MCF 10A (cell line): ENCODE results near the gene MPC2. TPM values are rescaled to one million over a fixed set of nuclear protein-coding genes. Genes with fewer than 3 reads are reported as not detected.

Source experiments
- BruUV-seq: library from RNA; stranded (reverse); fragments of 400-500 nt; replicated peaks from 2 replicates; lab custom pipeline; 2021; lab: Mats Ljungman, UMichigan
- CTCF ChIA-PET: fragments of 300-600 bp; sonication (Branson Sonifier 250); formaldehyde crosslinking; extraction: SDS; loops from one replicate; lab custom pipeline; 2021; ENCODE audit warnings: antibody characterized with exemption, inconsistent platforms; lab: Yijun Ruan, JAX
- POLR2A ChIA-PET: fragments of 300-600, 350-650 bp; sonication (Branson Sonifier 250); formaldehyde crosslinking; extraction: SDS; loops from one replicate; lab custom pipeline; 2020; ENCODE audit warnings: antibody characterized with exemption, inconsistent platforms; lab: Yijun Ruan, JAX
- DNase-seq: peaks from one replicate; pipeline ENCODE4 v3.0.0-alpha.2; 2018; ENCODE audit not compliant: unreplicated experiment
- H3K27ac Mint-ChIP-seq: one replicate; pipeline ENCODE4 v1.8.0; 2022; ENCODE audit warnings: mild to moderate bottlenecking, low read depth, mixed read lengths; ENCODE audit not compliant: unreplicated experiment
- H3K27me3 Mint-ChIP-seq: one replicate; pipeline ENCODE4 v1.8.0; 2022; ENCODE audit warnings: mixed read lengths; ENCODE audit not compliant: insufficient read depth, unreplicated experiment
- H3K36me3 Mint-ChIP-seq: one replicate; pipeline ENCODE4 v1.8.0; 2022; ENCODE audit warnings: mild to moderate bottlenecking, moderate library complexity, mixed read lengths; ENCODE audit not compliant: insufficient read depth, unreplicated experiment
- H3K4me1 Mint-ChIP-seq: one replicate; pipeline ENCODE4 v1.8.0; 2022; ENCODE audit warnings: mixed read lengths; ENCODE audit not compliant: insufficient read depth, unreplicated experiment
- H3K4me3 Mint-ChIP-seq: one replicate; pipeline ENCODE4 v1.8.0; 2022; ENCODE audit warnings: mild to moderate bottlenecking, moderate library complexity, mixed read lengths; ENCODE audit not compliant: unreplicated experiment
- H3K9me3 Mint-ChIP-seq: one replicate; pipeline ENCODE4 v1.8.0; 2022; ENCODE audit warnings: mixed read lengths; ENCODE audit not compliant: unreplicated experiment
- intact Hi-C: fragments of 100-400 bp; cut with micrococcal nuclease; formaldehyde crosslinking; loops from 2 replicates; pipeline ENCODE4 v1.14.1; 2022
- total RNA-seq: library from RNA; stranded (reverse); gene quantifications from 2 replicates; pipeline ENCODE4 v1.2.3, GENCODE V29; 2022
- TF ChIP-seq, protein P1 (sequence below): fragments of 200-600 bp; IDR thresholded peaks from one replicate; pipeline ENCODE4 v1.8.0; 2022; ENCODE audit warnings: antibody characterized with exemption, mild to moderate bottlenecking; ENCODE audit not compliant: unreplicated experiment

The MPC2 gene
- total RNA-seq, 1 experiment from 2014 or later, result 108 TPM

DNA sequence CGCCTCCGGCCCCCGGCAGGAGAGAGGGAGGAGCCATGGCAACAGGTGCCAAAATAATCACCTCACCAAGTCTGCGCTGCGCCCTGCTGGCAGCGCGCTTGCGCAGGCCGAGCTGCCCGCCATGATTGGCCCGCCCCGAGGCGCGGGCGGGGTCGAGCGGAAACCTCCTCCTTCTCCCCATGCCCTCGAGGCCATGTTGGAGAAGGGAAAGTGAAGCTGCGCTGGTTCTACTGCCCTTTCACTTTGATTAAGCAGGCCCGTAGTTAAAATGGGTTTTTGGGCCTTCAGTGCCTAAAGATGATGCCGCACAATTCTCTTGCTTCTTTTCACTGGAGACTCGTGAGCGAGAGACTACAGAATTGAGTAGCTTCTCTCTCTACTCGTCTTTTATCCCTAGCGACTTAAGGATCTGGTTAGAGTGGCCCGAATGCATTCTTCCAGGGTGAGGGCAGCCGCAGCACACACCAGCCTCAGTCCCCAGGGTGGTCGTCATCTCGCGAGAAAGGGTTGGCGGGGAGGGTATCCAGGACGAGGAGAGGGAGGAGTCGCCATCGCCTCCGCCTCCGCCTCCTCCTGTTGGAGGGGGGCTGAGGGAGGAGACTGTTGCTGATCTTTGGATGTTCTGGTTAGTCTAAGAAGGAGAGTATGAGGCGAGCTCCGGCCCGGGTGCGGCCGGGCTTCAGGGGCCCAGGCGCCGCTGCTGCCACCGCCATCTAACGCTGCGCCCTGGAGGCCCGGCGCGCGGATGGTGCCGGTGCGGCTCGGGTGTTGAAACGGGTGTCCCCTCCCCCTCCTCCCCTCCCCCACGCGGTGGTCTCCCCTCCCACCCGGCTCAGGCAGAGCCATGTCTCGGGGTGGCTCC lies 573 bp downstream of the MPC2 start, which contains the start of gene DCAF6:
TSS of gene DCAF6 (plus strand) at position 616 of the 862 bp plus-strand sequence. CDS start at position 845, 229 bp downstream.
- intact Hi-C loops, result loop anchor here (1.0 to 2.0 kb wide), 6 partner anchors 14 to 221 kb away; partner anchors contain the start of gene MPZL1
- Mint-ChIP-seq H3K4me1 (peaks cover 18% of the 10 kb centered on the region), H3K36me3 (peaks cover 16% of the 10 kb centered on the region), H3K4me3 (peak within 1 kb of the TSS; percentile 81), H3K27me3 (no peaks in the 10 kb centered on the region), H3K27ac (peak within 1 kb of the TSS; percentile 85), H3K9me3 (no peaks in the 10 kb centered on the region)
- ChIA-PET CTCF (interaction anchor here (0.6 to 2.0 kb wide), 16 partner anchors 10 to 1955 kb away, joined by 3 to 7 read pairs (median 4); partner anchors contain the start of gene ADCY10), POLR2A (interaction anchor here (0.6 to 10.7 kb wide), 67 partner anchors 8 to 1431 kb away, joined by 3 to 175 read pairs (median 4); partner anchors contain the start of genes ADCY10, BLZF1, CREG1 and GPR161)
- peak; percentile 100 for DNase-seq
- BruUV-seq, result no TSS peak
- TF ChIP-seq, protein P1, sequence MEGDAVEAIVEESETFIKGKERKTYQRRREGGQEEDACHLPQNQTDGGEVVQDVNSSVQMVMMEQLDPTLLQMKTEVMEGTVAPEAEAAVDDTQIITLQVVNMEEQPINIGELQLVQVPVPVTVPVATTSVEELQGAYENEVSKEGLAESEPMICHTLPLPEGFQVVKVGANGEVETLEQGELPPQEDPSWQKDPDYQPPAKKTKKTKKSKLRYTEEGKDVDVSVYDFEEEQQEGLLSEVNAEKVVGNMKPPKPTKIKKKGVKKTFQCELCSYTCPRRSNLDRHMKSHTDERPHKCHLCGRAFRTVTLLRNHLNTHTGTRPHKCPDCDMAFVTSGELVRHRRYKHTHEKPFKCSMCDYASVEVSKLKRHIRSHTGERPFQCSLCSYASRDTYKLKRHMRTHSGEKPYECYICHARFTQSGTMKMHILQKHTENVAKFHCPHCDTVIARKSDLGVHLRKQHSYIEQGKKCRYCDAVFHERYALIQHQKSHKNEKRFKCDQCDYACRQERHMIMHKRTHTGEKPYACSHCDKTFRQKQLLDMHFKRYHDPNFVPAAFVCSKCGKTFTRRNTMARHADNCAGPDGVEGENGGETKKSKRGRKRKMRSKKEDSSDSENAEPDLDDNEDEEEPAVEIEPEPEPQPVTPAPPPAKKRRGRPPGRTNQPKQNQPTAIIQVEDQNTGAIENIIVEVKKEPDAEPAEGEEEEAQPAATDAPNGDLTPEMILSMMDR, result no peak

DNA sequence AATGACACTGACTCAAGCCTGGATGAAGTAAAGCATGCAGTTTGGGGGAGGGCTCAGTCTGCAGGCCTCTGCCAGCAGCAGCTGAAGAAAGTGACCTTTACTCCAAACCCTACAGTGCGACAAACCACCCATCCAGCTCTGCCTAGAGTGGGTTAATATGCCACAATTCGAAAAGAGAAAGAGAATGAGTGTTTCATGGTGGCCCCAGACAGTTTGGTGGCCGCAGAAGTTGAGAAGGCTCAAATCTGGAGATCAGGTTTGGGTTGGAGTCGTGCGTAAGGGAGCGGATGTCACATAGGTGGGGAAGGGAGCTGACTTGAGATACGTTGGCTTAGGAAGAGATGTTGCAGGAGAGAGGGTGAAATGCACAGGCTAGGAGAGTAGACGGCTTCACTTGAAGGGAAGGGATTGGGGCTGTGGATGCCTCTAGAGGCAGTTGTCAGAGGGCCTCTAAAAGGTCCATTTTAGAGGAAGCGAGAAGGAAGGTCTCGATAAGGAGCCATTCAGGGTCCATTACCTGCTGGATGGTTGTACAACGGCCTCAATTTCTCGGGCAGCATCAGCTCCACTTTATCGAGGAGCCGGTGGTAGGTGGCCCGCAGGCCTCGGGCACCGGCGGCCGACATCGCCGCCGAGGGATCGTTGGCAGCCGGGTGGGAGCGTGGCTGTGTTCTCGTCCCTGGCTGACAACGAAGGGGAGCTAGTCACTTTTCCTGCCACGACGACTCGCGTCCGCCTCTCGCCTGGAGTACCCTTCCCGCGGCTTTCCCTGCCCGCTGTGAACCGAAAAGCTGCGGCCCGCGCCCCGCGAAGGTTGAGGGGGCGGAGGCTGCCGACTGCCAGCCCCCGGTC lies 1.4 kb downstream of the MPC2 start:
- DNase-seq, result peak; percentile 59
- POLR2A ChIA-PET, result interaction anchor here (0.6 to 10.7 kb wide), 67 partner anchors 7 to 1432 kb away, joined by 3 to 175 read pairs (median 4); partner anchors contain the start of genes ADCY10, BLZF1, CREG1 and GPR161
- Mint-ChIP-seq H3K4me1 (peaks cover 18% of the 10 kb centered on the region), H3K27ac (peak overlapping the region; percentile 85), H3K27me3 (no peaks in the 10 kb centered on the region), H3K9me3 (no peaks in the 10 kb centered on the region), H3K4me3 (peak overlapping the region; percentile 81), H3K36me3 (peaks cover 16% of the 10 kb centered on the region)
- intact Hi-C loops, result loop anchor here (1.0 to 2.0 kb wide), 6 partner anchors 13 to 220 kb away; partner anchors contain the start of gene MPZL1
- BruUV-seq, result TSS peak; percentile 49
- CTCF ChIA-PET, result interaction anchor here (0.6 to 2.0 kb wide), 12 partner anchors 13 to 387 kb away, joined by 3 to 7 read pairs (median 4); partner anchors contain the start of gene ADCY10
- TF ChIP-seq, protein P1, result no peak

DNA sequence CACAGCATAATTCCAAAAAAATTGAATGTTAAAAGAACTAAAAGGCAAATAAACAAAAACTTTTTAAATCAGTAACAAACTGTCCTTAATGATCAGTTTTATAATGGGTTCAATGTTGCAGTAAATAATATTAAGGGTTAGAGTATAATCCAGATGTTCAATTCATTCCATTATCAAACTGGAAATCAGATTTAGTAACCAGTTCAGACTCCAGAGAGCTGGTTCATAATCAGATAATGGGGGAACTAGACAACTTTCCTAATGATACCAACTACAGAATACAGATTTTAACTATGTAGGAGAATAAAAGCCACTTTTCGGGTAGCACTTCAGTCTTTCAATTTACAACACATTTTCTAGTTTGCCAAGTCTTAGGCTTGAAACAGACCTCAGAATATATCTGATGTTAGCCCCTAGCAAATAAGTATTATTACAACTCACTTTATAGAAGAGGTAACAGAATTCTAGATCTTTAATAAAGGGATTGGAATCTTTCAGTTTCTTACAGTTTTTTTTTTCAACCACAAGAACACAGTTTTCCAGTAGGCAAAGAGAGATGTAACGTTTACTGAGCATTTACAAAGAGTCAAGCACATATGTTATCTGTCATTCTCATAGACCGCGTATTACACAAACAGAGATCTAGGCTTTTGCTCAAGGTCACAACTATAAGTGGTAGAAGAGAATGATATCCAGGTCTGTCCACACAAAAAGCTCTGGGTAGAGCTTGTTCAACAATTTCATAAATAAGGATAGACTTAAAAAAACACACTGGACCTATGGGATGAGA lies 2.3 kb downstream of the MPC2 start:
- peak; percentile 60 for DNase-seq
- H3K4me1 Mint-ChIP-seq, result peaks cover 18% of the 10 kb centered on the region
- H3K9me3 Mint-ChIP-seq, result no peaks in the 10 kb centered on the region
- H3K27ac Mint-ChIP-seq, result peak overlapping the region; percentile 85
- H3K27me3 Mint-ChIP-seq, result no peaks in the 10 kb centered on the region
- H3K4me3 Mint-ChIP-seq, result peak overlapping the region; percentile 81
- TF ChIP-seq, protein P1, result no peak
- CTCF ChIA-PET, result interaction anchor here (0.8 to 2.0 kb wide), 6 partner anchors 13 to 204 kb away, joined by 3 to 6 read pairs (median 6); partner anchors contain the start of gene ADCY10
- no TSS peak for BruUV-seq
- peaks cover 16% of the 10 kb centered on the region for H3K36me3 Mint-ChIP-seq
- intact Hi-C loops, result no loop called here
- POLR2A ChIA-PET, result interaction anchor here (0.6 to 10.7 kb wide), 33 partner anchors 8 to 388 kb away, joined by 3 to 175 read pairs (median 9); partner anchors contain the start of genes ADCY10, CREG1, MPZL1 and SFT2D2
